Stimulated activated CD4-positive, alpha-beta T cell treated with anti-CD3 and anti-CD28 coated beads, Interleukin-2, amount 100 ng/mL, for 4 hours (primary cell): ENCODE measurements around the gene POTEM.
"Not testable (repeated sequence)": the region's sequence is repeated elsewhere in the genome, so short reads cannot be mapped to it uniquely, and the experiment has no call there.

Experiments used
- DNase-seq: peaks from one replicate; pipeline ENCODE4 v3.0.0-alpha.2; 2020; ENCODE audit warnings: low read depth

Gene POTEM

DNA sequence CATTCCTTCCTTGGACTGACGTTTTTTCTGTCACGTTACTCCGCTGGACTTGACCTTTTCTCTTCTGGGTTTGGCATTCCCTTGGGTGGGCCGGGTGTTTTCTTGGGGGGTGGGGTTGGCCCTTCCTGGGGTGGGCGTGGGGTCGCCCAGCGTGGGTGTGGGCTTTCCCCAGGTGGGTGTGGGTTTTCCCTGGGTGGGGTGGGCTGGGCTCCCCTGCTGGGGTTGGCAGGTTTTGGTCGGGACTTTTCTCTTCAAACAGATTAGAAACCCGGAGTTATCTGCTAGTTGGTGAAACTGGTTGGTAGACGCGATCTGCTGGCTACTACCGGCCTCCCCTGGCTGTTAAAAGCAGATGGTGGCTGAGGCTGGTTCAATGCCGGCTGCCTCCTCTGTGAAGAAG, at the start of gene POTEM:
Gene POTEM, plus strand, starts transcription at position 301 of the 400 bp plus-strand sequence. Its CDS starts 52 bp downstream, at position 353.
- not testable (repeated sequence) for DNase-seq

- not testable (repeated sequence) for DNase-seq
Measured at GRCh38 chr14:18918345-18918744, 48.9 kb upstream of the POTEM start.

DNA sequence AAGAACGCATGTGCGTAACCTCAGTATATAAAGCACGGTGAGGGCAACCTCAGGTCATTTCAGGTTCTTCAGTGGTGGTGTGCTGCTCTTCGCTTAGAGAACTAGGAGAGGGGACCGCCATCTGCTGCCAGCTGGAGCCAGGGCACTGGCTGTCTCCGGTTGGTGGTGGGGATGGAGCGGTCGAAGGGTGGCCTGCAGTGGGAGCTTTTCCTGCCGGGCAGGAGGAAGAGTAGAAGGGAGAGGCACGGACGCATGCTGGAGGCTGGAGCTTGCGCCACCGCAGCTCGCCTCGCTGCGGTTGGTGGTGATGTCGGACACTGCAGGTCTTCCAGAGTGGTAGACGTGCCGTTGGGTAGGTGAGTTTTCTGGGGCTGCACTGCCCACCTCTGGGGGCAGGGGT, 47.2 kb upstream of the POTEM start:
- DNase-seq = not testable (repeated sequence)

- not testable (repeated sequence) for DNase-seq
Measured at GRCh38 chr14:18921055-18921701, 46.1 kb upstream of the POTEM start.

GRCh38 chr14:18936848-18937247, 30.4 kb upstream of the POTEM start:
- DNase-seq = not testable (repeated sequence)

DNA sequence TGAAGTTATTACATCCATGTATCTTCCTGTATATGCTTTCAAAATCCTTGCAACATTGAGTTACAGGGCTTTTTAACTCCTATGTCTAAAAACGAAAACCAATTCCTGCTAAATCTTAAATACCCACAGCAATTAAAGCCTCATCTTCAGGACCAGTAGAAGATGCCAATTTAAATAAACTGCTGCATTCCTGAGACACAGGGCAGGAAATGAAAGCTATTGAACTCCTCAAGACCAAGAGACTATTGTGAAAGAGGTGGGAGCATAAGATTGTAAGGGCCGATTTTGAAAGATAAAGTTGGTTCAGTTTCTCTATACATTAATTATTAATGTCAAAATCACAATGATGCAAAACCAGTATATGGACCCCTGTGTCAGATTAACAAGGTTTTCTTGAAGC, 28.5 kb upstream of the POTEM start:
- not testable (repeated sequence) for DNase-seq

DNA sequence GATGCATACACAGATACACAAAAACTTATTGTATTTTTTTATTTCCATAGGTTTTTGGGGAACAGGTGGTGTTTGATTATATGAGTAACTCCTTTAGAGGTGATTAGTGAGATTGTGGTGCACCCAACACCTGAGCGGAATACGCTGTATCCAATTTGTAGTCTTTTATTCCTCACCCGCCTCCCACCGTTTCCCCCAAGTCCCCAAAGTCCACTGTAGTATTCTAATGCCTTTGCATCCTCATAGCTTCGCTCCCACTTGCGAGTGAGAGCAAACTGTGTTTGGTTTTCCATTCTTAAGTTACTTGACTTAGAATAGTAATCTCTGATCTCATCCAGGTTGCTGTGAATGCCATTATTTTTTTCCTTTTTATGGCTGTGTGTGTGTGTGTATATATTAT, 17.3 kb upstream of the POTEM start:
- DNase-seq = not testable (repeated sequence)

GRCh38 chr14:18953085-18953484, 14.1 kb upstream of the POTEM start:
- DNase-seq = not testable (repeated sequence)

- DNase-seq = not testable (repeated sequence)
Measured at GRCh38 chr14:18955816-18956215, 11.4 kb upstream of the POTEM start.

- DNase-seq = not testable (repeated sequence)
Measured at GRCh38 chr14:18961576-18961975, 5.7 kb upstream of the POTEM start.

GRCh38 chr14:18962143-18962542, 5.1 kb upstream of the POTEM start:
- not testable (repeated sequence) for DNase-seq

DNA sequence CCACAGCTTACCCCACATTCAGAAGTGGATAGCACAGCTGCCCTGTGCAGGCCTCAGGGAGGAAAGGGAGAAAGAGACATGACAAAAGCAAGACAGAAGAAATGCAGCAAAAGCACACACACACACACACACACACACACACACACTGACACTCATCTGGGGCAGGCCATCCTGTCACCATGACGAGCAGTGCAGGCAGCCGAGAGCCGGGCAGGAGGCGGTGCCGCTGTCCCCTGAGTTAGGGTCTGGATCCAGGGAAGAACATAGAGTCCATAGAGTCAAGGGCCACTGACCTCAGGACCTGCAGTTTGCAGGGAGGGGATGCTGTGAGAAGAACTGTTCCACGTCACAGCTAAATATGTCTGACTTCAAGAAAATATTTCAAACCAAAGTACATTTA, 4.0 kb upstream of the POTEM start:
- not testable (repeated sequence) for DNase-seq

GRCh38 chr14:18964878-18965277, 2.4 kb upstream of the POTEM start:
- DNase-seq = not testable (repeated sequence)

- DNase-seq = not testable (repeated sequence)
Measured at GRCh38 chr14:19002566-19002965, 35.3 kb downstream of the POTEM start.

DNA sequence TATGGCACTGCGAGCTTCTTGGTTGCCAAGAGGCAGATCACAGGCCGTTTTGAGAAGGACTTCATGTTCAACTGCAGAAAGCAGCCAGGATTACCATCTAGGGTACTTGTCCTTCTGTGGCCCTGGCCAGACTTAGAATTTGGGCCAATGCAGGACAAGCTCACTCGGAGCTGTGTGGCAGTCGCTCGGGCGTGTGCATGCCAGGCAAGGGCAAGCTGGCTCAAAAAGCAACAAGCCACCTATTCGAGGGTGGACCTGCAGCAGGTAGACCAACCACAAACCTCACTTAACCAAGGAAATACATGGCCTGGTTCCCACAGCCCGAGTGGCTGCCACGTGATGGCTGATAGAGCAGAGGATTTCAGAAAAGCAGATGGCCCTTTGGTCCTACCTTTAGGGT, 39.3 kb downstream of the POTEM start:
- not testable (repeated sequence) for DNase-seq

DNA sequence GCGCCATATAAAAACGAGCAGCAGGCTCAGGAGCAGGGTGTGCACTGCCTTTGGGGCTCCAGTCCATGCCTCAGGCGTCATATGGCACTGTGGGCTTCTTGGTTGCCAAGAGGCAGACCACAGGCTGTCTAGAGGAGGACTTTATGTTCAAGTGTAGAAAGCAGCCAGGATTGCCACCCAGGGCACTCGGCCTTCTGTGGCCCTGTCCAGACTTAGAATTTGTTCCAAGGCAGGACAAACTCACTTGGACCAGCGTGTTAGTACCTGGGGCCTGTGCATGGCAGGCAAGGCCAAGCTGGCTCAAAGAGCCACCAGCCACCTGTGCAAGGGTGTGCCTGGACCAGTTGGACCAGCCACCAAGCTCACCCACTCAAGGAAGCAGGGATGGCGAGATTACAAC, 40.4 kb downstream of the POTEM start:
- not testable (repeated sequence) for DNase-seq

GRCh38 chr14:19011029-19011428, 43.8 kb downstream of the POTEM start:
- DNase-seq = not testable (repeated sequence)

GRCh38 chr14:19011703-19012102, 44.5 kb downstream of the POTEM start:
- not testable (repeated sequence) for DNase-seq

GRCh38 chr14:19015185-19015584, 48.0 kb downstream of the POTEM start:
- not testable (repeated sequence) for DNase-seq

- not testable (repeated sequence) for DNase-seq
Measured at GRCh38 chr14:19025080-19025589, 57.9 kb downstream of the POTEM start.

GRCh38 chr14:19026649-19027351, 59.6 kb downstream of the POTEM start:
- not testable (repeated sequence) for DNase-seq

DNA sequence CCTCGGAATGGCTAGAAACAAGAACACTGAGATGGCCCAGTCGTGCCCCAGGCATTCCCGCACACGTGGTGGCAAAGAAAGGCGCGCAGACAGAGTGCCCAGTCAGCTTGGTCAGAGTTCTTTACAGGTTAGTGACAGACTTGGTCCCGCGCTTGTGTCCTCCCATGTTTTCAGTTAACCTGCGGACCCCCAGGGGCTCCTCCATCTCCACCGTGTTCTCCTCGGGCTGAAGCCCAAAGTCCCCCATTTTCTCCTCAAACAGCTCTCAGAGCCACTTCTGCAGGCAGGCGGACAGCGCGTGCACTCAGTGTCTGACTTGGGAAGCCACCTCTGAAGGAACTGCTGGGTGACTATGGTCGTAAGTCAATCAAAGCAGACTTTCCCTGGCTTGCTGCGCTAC, 60.7 kb downstream of the POTEM start:
- not testable (repeated sequence) for DNase-seq

- DNase-seq = not testable (repeated sequence)
Measured at GRCh38 chr14:19036811-19037382, 69.7 kb downstream of the POTEM start.
